ENCODE data around the gene A2ML1.
"Not testable (repeated sequence)": the region's sequence is repeated elsewhere in the genome, so short reads cannot be mapped to it uniquely, and the experiment has no call there.

The A2ML1 gene

DNA sequence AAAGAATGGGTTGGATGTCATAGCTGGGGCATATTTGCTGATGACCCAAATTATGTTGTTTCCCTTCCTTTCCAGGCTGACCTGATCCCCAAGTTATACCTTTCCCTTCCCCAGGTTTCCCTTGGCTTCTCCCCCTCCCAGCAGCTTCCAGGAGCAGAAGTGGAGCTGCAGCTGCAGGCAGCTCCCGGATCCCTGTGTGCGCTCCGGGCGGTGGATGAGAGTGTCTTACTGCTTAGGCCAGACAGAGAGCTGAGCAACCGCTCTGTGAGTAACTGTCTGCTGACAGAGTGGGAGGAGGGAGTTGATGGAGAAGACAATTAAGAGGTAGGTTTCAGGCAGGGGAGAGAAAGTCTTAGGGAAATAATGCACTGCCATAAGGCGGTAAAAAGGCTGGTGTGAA is 25.0 kb downstream of the A2ML1 start:
- in situ Hi-C loops (cut with HindIII; ENCODE audit: low sequenced_read_pairs): no loop called here

DNA sequence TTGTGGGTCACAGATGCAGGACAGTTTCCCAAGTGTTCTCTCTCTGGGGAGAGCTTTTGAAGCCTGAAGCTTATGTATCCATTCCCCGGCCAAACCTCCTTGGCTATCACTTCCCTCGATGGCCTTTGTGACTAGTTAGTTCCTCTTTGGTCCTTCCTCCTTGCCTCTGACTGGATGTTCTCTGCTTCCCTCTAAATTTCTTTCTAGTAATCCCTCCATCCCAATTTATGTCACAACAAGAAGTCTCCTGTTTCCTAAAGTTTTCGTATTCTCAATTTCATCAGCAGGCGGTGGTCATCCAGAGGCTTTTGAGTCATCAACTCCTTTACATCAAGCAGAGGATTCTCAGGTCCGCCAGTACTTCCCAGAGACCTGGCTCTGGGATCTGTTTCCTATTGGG is 27.5 kb downstream of the A2ML1 start:
- in situ Hi-C loops (cut with HindIII; ENCODE audit: low sequenced_read_pairs): loop anchor here (5.0 kb wide), 1 partner anchor 42 kb away; no protein-coding TSS in a partner anchor

DNA sequence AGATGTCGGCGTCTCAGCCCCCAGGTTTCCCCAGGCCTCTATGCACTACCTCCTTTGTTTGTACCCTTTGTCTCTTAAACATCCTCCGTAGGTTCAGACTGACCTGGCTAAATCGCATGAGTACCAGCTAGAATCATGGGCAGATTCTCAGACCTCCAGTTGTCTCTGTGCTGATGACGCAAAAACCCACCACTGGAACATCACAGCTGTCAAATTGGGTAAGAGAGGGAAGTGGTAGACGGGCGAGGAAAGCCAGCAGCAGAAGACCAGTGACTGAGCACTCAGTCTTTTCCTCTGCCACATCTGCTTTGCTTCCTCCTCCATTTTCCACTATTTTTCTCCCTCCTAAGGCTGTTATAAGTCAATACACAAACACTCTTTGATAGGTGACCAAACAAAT is 29.7 kb downstream of the A2ML1 start:
- in situ Hi-C loops (cut with HindIII; ENCODE audit: low sequenced_read_pairs): loop anchor here (5.0 kb wide), 1 partner anchor 40 kb away; no protein-coding TSS in a partner anchor

DNA sequence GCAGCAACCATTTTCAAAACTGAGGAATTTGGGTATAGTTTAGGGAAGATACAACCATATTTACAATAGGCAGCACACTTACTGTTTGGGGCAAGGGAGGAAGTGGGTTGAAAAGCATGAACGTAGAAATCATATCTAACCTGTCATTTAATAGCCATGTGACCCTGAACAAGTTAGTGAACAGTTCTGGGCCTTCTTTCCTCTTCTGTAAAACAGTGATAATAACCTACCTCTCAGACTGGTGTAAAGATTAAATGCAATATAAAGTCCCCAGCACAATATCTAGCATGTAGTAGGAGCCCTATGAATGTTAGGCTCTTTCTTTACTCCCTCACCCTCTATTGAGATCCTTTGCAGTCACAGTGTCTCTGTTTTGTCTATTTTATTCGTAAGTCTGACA is 33.5 kb downstream of the A2ML1 start:
- in situ Hi-C loops (cut with HindIII; ENCODE audit: low sequenced_read_pairs): no loop called here

DNA sequence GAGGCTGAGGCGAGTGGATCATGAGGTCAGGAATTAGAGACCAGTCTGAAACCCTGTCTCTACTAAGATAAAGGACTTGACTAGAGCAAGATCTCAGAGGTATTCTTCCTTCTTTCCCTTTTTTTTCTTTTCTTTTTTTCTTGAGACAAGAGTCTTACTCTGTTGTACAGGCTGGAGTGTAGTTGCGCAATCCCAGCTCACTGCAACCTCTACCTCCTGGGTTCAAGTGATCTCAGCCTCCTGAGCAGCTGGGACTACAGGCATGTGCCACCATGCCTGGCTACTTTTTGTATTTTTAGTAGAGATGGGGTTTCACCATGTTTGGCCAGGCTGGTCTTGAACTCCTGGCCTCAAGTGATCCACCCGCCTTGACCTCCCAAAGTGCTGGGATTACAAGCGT is 37.0 kb downstream of the A2ML1 start:
- in situ Hi-C loops (cut with HindIII; ENCODE audit: low sequenced_read_pairs): not testable (repeated sequence)

DNA sequence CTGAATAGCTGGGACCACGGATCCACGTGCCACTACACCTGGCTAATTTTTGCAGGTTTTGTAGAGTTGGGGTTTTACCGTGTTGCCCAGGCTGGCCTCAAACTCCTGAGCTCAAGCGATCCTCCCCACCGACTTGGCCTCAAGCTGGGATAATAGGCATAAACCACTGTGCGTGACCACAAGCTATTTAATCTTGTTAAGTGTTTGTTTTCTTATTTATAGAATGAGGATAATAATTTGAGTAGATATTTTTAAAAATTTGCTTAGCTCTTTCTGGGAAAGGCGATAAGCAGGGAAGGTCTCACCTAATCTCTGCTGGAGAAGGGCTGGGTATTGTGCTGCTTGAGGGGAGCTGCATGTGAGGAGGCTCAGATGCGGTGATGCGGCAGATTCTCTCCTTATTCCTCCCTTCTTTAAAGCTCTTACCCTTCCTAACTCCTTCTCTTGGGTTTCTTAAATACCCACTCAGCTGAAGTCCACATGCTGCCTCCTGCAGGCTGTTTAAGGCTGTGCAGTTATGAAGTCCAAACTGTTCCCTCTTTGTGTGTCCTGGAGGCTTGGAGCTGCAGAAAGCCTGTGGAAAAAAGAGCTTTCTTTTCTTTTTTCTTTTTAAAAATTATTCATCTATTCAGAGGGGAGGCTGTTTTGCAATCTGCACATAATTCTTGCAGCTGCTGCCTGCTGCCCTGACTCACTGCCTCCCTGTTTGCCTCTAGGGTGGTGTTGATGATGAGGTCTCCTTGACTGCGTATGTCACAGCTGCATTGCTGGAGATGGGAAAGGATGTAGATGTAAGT is 37.9 kb downstream of the A2ML1 start:
- in situ Hi-C loops (cut with HindIII; ENCODE audit: low sequenced_read_pairs): no loop called here

DNA sequence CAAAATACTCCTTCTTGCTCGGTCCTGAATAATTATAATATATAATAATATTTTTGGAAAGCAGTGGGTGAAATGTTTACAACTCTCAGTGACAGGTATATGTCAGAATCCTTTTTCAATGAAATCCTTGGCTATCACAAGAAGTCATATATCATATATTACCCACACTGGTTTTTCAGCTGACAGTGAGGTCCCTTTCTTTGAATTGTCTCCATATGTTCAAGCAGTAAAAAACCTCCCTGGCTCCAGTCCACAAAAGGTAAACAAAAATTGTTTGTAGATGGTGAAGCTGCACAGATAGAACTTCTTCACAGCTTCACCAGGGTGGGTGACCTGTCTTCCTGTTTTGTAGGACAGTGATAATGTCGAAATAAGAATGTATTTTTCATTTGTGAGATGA is 44.0 kb downstream of the A2ML1 start:
- in situ Hi-C loops (cut with HindIII; ENCODE audit: low sequenced_read_pairs): no loop called here

DNA sequence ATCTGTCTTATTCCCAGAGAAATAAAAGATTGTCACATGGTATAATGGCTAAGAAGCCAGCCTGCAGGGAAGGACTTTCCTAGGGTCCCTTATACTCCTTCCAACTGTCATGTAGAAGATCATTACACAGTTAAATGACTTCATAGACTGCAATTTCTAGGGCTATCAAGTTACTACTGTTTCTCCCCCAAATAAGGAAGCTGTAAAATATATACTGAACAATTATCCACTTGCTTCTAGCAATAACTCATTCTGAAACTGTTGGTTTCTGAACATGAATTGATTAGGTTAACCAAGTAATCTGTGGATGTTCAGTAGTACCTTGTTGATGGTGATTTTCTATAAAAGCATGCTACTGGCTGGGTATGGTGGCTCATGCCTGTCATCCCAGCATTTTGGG is 44.6 kb downstream of the A2ML1 start:
- in situ Hi-C loops (cut with HindIII; ENCODE audit: low sequenced_read_pairs): no loop called here

DNA sequence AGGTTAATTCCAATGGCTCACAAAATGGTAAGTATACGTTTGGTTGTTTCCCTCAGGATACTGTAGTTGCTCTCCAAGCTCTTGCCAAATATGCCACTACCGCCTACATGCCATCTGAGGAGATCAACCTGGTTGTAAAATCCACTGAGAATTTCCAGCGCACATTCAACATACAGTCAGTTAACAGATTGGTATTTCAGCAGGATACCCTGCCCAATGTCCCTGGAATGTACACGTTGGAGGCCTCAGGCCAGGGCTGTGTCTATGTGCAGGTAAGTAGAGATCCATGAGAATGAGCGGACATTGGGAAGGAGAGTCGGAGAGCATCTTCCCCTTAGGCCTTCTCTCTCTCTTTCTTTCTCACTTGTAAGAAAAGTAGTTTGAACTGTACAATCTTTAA is 45.4 kb downstream of the A2ML1 start:
- in situ Hi-C loops (cut with HindIII; ENCODE audit: low sequenced_read_pairs): no loop called here

DNA sequence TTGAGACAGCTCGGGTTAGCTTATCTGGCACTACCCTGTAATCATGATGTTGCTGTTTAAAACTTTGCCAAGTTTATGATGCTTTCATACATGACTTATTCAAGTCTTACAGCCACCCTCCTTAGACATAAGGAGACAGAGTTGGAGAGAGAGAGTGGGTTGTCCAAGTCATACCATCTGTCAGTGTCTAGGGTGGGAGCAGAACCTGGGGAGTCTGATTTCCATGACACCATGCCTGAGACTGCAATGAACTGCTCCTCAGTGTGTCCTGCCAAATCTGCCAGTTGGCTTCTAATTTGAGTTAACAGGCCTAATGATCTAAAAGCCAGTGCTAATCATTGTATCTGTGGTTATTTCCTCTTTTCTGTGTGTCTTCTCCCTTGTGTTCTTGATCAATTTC is 48.2 kb downstream of the A2ML1 start:
- in situ Hi-C loops (cut with HindIII; ENCODE audit: low sequenced_read_pairs): no loop called here

DNA sequence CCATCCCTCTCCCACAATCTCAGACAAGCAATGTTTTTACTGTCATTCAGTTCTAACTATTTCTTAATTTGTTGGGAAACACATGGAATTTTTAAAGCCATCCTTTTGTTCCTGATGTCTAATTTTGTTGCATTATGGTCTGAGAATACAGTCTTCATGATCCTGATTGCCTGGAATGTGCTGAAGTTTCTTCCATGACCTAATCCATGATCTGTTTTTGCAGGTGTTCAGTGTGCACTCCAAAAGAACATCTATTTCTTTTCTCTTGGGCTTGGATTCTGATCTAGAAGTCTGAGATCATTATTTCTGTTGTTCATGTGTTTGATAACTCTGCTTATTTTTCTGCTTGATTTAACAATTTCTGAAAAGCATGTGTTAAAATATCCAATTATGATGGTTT is 48.6 kb downstream of the A2ML1 start:
- in situ Hi-C loops (cut with HindIII; ENCODE audit: low sequenced_read_pairs): no loop called here

DNA sequence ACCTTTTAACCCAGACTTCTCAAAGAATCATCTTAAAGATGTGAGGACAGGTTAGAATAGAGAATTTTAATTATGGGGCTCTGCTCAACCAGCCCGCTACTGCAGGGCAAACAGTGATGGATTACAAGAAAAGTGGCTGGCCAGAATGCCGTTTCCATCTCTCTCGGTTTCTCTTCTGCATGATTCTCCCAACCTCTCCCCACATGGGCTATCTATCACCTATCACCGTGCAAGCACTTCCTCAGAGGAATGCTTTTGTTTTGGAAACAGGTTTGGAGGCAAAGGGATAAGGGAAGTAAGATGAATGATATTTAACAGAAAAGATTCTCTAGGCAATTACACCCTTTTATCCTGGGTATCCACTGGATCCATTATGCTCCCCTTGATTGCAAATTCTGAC is 54.5 kb downstream of the A2ML1 start:
- in situ Hi-C loops (cut with HindIII; ENCODE audit: low sequenced_read_pairs): no loop called here

DNA sequence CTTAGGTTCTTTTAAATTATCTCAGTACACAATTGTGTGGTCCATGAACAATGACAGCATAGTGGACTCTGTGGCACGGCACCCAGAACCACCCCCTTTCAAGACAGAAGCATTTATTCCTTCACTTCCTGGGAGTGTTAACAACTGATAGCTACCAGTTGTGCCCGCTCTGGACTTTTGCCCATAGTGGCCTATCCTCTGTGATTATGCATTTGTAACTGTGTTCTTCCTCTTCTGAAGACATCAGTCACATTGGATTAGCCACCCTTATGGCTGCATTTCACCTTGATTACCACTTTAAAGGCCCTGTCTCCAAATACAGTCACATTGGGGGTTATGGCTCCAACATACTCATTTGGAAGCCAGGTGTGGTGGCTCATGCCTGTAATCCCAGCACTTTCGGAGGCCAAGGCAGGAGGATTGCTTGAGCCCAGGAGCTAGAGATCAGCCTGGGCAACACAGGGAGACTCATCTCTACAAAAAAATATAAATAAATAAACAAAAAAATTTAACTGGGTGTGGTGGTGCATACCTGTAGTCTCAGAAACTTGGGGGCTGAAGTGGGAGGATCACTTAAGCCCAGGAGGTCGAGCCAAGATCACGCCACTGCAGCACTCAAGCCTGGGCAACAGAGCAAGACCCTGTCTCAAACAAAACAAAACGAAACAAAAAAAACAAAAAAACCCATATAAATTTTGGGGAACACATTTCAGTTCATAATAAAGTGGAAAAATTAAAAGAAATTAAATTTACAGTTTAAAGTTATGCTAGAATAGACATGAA is 64.3 kb downstream of the A2ML1 start:
- in situ Hi-C loops (cut with HindIII; ENCODE audit: low sequenced_read_pairs): no loop called here

DNA sequence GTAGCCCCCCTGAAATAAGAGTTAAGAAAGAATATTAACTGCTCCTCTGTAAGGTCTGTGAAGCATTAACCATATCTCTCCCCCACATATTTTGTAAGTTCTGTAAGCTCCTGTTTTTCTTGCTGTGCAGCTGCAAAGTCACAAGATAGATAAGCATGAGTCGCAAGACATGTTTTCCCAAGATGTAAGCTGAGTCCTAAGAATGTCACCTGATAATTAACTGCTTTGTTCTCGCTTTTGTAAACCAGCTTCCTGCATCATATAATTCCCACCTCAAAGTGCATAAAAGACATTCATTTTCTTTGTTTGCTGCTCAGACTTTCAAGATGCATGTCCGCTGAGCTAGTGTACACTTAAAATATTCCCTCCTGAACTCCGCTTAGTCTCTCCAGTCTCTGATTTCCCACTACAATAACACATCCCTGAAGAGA is 64.9 kb downstream of the A2ML1 start:
- in situ Hi-C loops (cut with HindIII; ENCODE audit: low sequenced_read_pairs): no loop called here

DNA sequence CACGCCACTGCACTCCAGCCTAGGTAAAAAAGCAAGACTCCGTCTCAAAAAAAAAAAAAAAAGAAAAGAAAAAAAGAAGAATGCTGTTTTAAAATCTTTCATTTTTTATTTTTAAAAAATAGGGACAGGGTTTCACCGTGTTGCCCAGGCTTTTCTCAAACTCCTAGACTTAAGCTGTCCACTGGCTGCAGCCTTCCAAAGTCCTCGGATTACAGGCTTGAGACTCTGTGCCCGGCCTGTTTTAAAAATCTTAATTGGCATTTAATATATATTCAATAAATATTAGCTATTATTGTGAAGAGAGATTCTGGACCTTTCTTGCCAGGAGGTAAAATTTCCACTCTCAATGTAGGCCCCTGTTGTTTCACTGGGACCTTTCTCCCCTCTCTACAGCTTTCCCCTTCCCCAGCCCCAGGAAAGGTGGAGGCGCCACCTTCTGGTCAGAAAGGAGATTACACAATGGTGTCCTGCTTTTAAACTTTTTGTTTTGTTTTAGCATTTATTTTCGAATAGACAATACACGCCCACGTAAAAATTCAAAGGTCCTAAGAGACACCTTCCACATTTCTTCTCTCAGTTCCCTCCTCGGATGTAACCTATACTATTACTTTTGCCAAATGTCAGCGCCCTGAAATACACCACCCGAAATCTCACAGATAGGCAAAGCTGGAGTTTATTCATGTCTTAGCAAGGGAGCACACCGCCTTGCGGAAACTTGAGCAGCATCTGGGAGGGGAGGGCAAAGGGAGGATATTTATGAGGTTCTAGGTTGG is 68.1 kb downstream of the A2ML1 start:
- in situ Hi-C loops (cut with HindIII; ENCODE audit: low sequenced_read_pairs): loop anchor here (5.0 kb wide), 1 partner anchor 38 kb away; no protein-coding TSS in a partner anchor

DNA sequence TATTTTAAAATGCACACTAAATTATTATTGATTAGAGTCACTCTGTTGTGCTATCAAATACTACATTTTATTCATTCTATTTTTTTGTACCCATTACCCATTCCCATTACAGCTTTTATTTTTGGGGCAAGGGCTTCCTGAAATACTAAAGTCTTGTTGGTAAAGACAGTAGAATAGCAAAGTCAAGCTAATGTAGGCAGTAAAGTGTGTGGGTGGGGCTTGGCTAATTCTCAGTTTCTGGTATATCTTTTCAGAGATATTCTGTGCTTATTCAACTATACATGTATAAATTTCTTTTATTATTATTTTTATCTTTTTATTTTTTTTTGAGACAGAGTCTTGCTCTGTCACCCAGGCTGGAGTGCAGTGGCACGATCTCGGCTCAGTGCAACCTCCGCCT is 69.6 kb downstream of the A2ML1 start:
- in situ Hi-C loops (cut with HindIII; ENCODE audit: low sequenced_read_pairs): loop anchor here (5.0 kb wide), 1 partner anchor 40 kb away; no protein-coding TSS in a partner anchor

DNA sequence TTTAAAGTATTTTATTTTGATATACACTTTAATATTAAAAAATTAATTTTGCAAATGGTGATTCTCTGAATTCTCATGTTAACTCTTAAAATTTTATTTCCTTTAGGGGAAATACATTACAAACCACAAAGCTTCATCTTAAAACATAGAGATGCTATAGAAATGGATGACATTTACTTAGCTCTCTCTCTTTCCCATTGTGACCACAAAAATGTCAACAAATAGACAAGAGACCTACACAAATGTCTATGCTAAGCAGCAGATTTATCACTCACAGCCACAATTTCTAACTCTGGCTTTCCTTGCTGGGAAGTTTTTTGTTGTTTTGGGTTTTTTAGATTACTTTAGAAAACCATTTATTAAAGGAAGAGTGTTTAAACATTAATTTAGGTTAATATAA is 72.0 kb downstream of the A2ML1 start:
- in situ Hi-C loops (cut with HindIII; ENCODE audit: low sequenced_read_pairs): loop anchor here (5.0 kb wide), 1 partner anchor 42 kb away; no protein-coding TSS in a partner anchor

DNA sequence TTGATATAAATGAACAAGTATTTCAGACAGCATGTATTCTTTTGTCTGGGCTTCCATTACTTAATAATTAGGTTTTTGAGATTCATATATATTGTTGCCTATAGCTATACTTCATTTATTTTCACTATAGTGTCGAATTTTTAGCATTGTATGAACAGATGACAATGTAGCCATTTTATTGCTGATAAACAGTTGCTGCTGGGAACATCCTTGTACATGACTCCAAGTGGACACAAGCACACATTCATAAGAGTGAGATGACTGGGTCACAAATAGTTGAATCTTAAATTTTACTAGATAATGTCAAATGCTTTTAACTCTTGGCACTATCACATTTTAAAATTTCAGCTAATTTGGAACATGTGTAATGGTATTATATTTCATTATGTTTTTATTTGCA is 72.6 kb downstream of the A2ML1 start:
- in situ Hi-C loops (cut with HindIII; ENCODE audit: low sequenced_read_pairs): loop anchor here (5.0 kb wide), 1 partner anchor 43 kb away; no protein-coding TSS in a partner anchor

DNA sequence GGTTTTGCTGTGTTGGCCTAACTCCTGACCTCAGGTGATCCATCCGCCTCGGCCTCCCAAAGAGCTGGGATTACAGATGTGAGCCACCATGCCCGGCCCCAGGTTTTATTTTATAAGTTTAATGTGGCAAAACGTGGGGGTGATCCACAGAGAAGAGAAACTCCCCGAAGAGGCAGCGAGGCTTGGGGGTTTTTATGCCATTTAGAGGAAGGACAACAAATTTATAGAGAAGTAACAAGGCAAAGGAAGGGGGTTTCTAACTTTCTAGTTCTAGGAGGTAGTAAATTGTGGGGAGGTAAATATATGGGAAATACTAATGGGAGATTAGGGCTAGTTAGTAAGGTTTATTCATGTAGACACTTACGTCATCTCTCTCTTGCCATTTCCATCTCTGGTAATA is 74.7 kb downstream of the A2ML1 start:
- in situ Hi-C loops (cut with HindIII; ENCODE audit: low sequenced_read_pairs): no loop called here

DNA sequence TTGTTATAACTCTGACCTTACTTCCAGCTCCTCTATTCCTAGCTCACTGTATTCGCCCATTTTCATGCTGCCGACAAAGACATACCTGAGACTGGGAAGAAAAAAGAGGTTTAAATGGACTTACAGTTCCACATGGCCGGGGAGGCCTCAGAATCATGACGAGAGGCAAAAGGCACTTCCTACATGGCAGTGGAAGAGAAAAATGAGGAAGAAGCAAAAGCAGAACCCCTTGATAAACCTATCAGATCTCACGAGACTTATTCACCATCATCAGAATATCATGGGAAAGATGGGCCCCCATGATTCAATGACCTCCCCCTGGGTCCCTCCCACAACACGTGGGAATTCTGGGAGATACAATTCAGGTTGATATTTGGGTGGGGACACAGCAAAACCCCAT is 77.4 kb downstream of the A2ML1 start:
- in situ Hi-C loops (cut with HindIII; ENCODE audit: low sequenced_read_pairs): no loop called here

DNA sequence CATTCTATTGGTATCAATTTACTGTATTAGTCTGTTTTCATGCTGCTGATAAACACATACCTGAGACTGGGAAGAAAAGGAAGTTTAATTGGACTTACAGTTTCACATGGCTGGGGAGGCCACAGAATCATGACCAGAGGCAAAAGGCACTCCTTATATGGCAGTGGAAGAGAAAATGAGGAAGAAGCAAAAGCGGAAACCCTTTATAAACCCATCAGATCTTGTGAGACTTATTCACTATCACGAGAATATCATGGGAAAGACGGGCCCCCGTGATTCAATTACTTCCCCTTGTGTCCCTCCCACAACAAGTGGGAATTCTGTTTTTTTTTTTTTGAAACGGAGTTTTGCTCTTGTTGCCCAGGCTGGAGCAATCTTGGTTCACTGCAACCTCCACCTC is 80.3 kb downstream of the A2ML1 start:
- in situ Hi-C loops (cut with HindIII; ENCODE audit: low sequenced_read_pairs): not testable (repeated sequence)
